ENCODE results near the gene FAM114A1.
A peak's percentile ranks its signal among the peaks of the same experiment; 100 is the strongest.

Gene FAM114A1

DNA sequence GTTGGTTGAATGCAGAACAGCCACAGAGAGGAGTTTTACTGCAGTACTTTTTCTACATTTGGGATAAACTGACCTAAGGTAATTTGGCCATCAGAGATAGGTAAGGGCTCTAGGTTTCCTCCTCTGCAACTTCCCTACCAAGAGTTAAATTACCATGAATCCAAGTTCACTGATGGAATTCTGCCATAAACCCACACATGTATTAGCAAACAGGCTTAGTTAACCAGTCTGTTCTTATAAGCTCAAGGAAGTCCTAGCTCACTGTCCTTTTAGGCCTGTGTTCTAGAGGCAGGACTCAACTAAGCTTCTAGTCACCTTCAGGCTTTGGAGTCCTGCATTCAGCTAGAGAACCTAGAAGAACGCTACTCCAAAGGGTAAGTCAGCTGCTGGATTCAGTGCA lies 4.0 kb downstream of the FAM114A1 start:
- DNase-seq = no peak
- H3K4me3 Mint-ChIP-seq = no peak overlapping the region
- no peaks in the 10 kb centered on the region for H3K9me3 Mint-ChIP-seq

DNA sequence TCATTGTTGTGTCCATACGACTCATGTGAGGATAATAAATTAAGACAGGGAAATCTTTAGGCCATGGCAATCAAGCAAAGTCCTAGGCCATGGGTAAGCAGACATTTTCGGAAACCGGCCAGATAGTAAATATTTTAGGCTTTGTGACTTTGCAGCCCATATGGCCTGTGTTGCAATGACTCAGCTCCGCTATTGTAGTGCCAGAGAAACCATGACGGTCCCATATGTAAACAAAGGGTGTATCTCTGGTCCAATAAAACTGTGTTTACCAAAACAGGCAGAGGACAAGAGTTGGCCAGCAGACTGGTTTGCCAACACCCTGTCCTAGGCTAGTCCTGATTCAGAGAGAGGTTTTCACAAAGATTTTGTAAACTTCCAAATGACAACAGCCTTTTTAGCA lies 5.0 kb downstream of the FAM114A1 start:
- H3K9me3 Mint-ChIP-seq = no peaks in the 10 kb centered on the region
- peaks cover 44% of the 10 kb centered on the region for H3K27me3 Mint-ChIP-seq
- DNase-seq = no peak
- H3K27ac Mint-ChIP-seq = no peak overlapping the region
- H3K4me1 Mint-ChIP-seq = peaks cover 6% of the 10 kb centered on the region
- no peak overlapping the region for H3K4me3 Mint-ChIP-seq
- no peak for ATAC-seq

More for the DNA sequence above, 4.0 kb downstream of the FAM114A1 start:
- peaks cover 6% of the 10 kb centered on the region for H3K4me1 Mint-ChIP-seq
- peaks cover 44% of the 10 kb centered on the region for H3K27me3 Mint-ChIP-seq
- H3K27ac Mint-ChIP-seq = no peak overlapping the region
- ATAC-seq = no peak

DNA sequence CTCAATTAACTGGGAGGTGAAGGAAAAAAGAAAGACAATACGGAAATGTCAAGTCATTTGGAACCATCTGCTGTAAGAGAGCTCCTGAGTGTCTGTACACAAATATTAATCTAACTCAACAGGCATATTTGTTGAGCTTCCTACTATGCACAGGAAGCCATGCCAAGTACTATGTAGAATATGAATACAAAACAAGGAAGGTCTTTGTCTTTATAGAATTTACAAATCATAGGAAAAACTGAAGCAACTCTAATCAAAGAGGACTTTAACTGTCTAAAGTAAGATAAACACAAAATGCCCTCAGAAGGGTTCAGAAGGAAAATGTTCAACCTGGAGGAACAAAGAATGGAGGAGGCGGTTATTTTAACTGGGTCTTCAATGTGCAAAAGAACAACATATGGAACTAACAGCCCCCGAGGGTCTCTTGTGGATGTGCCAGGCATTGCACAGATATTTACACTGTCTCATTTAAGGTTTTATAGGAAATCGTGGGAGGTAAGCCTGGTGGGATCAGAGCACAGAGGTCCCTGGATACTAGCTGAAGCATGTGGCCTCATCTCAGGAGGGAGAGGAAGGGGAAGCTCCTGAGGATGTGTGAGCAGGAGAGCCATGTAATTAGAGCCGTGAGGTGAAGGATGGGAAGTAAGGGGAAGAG lies 5.8 kb downstream of the FAM114A1 start:
- H3K9me3 Mint-ChIP-seq = no peaks in the 10 kb centered on the region
- H3K27me3 Mint-ChIP-seq = peaks cover 39% of the 10 kb centered on the region
- ATAC-seq = no peak
- peaks cover 2% of the 10 kb centered on the region for H3K4me1 Mint-ChIP-seq
- H3K27ac Mint-ChIP-seq = no peak overlapping the region
- DNase-seq = no peak
- H3K4me3 Mint-ChIP-seq = no peak overlapping the region

DNA sequence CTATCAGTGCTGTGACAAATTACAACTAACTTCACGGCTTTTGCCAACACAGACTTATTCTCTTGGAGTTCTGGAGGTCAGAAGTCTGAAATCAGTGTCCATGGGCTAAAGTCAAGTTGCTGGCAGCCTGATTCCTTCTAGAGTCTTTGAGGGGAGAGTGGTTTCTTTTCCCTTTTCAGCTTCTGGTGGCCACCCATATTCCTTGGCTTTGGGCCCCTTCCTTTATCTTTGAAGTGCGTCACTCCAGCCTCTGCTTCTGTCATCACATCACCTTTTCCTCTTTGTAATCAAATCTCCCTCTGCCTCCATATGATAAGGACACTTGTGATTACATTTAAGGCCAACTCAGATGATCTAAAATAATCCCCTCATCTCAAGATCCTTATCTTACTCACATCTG lies 9.0 kb downstream of the FAM114A1 start:
- Mint-ChIP-seq H3K27ac (no peak overlapping the region), H3K4me1 (no peaks in the 10 kb centered on the region), H3K27me3 (peaks cover 22% of the 10 kb centered on the region), H3K4me3 (no peak overlapping the region), H3K9me3 (no peaks in the 10 kb centered on the region)
- DNase-seq (no peak), ATAC-seq (no peak)

DNA sequence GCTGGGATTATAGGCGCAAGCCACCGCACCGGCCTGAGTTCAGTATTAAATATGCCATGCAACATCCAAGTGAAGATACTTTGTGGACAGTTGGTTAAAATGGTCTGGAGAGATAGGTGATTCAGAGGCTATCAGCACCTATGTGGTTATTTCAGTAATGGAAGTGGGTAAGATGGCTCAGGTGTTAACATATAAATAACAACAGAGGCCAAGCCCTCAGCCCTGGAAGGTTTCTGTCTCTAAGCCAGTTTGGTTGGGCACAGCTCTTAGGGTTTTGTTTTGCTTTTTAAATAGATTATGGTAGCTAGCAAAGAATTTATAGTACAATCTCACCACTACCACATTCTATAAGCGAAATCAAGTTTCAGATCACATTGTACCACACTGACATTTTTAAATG lies 16.6 kb downstream of the FAM114A1 start:
- no peak overlapping the region for H3K4me3 Mint-ChIP-seq
- H3K4me1 Mint-ChIP-seq = peaks cover 19% of the 10 kb centered on the region
- H3K27me3 Mint-ChIP-seq = no peaks in the 10 kb centered on the region
- no peaks in the 10 kb centered on the region for H3K9me3 Mint-ChIP-seq
- ATAC-seq (no peak), DNase-seq (no peak)
- no peak overlapping the region for H3K27ac Mint-ChIP-seq

DNA sequence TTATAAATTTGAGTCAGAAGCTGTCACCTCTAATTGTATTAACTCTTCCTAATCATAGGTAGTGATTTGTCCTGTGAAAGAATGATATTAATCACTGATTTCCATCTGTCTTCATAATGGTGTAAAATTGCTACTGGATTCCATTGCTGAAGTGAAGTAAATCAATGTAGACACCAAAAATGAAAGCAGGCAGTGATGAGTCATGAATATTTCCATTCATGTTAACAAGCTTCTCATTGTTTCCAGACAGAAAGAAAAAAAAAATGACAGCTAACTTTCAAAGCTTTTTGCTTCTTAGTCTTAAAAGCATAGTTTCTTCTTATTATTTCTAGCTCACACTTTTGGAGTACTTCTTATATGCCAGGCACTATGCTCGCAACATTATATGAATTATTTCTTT lies 21.5 kb downstream of the FAM114A1 start:
- peak overlapping the region; percentile 90 for H3K27ac Mint-ChIP-seq
- no peaks in the 10 kb centered on the region for H3K27me3 Mint-ChIP-seq
- peaks cover 49% of the 10 kb centered on the region for H3K4me1 Mint-ChIP-seq
- no peaks in the 10 kb centered on the region for H3K9me3 Mint-ChIP-seq
- DNase-seq (no peak), ATAC-seq (peak; percentile 79)
- H3K4me3 Mint-ChIP-seq = peak overlapping the region; percentile 18 to 46

DNA sequence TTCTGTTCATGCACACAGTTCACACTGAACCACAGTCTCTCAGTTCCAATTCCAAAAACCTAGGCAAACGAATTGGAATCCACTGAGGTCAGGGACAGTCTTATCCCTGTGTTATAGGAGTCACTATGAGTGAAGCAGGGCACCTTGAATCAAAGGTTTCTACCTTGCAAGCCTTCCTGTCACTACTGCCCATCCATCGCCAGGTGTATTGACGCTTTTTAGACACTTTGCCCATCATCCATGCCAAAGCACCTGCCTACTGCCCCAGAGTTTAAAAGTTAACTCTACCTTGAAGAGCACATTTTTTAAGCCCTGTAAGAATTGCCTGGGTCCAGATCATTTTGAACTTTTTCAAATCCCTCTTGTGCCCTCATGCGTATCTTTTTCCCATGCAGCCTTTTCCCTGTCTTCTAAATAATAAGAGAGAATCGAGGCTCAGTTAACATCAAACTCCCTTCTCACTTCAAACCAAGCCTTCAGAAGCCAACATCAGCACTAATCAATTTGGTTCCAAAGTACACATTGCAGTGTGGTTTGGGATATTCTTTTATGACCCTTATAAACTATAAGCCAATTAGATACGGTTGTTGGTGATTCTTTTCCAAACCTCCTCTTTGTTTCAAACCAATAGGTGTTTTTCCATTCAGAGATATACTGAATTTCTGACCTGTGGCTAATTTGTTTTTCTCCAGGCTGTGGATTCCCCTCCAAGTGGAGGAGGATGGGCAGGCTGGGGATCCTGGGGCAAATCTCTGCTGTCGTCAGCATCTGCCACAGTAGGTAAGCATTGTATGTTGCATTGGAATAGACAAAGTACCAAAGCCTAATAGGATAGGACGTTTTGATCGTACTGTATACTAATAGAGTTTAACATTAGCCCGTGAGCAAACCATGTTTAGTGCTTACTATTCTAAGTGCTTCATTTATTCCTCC lies 23.7 kb downstream of the FAM114A1 start:
- Mint-ChIP-seq H3K4me3 (no peak overlapping the region), H3K9me3 (no peaks in the 10 kb centered on the region), H3K27ac (no peak overlapping the region), H3K27me3 (peaks cover 5% of the 10 kb centered on the region), H3K4me1 (peaks cover 58% of the 10 kb centered on the region)
- ATAC-seq (no peak), DNase-seq (no peak)

DNA sequence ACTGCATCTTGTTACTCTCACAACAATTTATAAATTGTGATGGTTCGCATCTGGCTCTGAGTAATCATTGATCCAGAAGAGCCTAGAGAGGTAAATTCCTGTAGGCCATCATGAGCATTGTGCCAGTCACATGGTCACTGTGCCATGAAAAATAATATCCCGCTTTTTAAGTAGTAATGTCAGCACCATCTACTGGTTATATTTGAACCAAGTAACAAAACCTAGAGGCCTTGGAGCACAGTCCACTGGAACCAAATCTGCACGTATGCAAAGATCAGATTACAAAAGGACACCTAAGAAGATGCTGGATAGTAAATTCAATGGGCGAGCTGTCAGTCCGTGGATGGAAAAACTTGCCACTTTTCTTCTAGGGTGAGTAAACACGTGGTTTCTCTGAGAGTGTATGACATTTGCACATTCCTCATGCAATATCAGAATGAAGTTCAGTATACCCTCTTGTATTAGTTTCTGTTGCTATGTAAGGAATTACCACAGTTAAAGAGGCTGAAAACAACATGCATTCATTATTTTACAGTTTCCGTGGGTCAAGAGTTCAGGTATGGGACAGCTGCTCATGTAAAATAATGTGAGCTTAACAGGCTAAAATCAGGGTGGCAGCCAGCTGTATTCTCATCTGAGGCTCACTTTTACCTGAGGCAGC lies 26.8 kb downstream of the FAM114A1 start:
- peak; percentile 52 for ATAC-seq

DNA sequence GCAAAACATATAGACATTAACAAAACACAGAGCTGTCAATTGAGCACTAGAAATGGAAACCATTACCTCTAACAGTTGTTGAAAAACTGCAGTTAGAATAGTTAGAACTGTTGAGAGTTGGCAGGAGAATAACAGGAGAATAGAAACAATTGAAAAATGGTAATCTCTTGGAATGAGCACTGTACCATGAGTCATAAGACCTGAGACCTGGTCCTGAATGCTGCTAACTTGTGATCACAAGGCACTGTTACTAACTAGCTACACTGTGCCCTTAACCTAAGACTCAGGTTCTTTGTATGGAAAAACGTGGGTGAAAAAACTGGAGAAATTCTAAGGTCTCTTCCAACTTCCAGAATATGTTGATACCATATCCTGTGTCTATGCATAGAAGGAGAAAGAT lies 29.3 kb downstream of the FAM114A1 start:
- H3K27ac Mint-ChIP-seq = no peak overlapping the region
- peaks cover 10% of the 10 kb centered on the region for H3K27me3 Mint-ChIP-seq
- no peak overlapping the region for H3K4me3 Mint-ChIP-seq
- no peaks in the 10 kb centered on the region for H3K9me3 Mint-ChIP-seq
- ATAC-seq (peak; percentile 43), DNase-seq (no peak)
- peaks cover 32% of the 10 kb centered on the region for H3K4me1 Mint-ChIP-seq

More for the DNA sequence above, 26.8 kb downstream of the FAM114A1 start:
- no peaks in the 10 kb centered on the region for H3K9me3 Mint-ChIP-seq
- peaks cover 54% of the 10 kb centered on the region for H3K4me1 Mint-ChIP-seq
- no peak for DNase-seq
- peak overlapping the region in 1 of 2 donors; percentile 52 for H3K27ac Mint-ChIP-seq
- peaks cover 10% of the 10 kb centered on the region for H3K27me3 Mint-ChIP-seq
- no peak overlapping the region for H3K4me3 Mint-ChIP-seq

DNA sequence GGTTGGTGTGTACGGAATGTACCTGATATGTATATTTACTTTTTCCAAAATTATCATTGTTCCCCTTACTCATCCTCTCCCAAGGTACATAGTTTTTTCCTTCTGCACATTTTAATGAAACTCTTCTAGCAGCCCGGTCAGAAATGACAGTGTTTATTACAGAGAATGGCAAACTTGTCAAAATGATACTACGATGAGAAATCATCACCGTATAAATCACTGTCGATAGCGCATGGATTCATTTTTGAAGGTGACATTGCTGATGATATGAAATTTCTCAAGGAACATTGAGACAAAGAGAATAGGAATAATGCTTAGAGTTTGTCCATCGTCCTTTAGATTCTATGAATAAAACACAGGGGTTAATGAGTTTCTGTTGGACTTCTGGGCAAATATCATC lies 30.6 kb downstream of the FAM114A1 start:
- no peak overlapping the region for H3K4me3 Mint-ChIP-seq
- H3K9me3 Mint-ChIP-seq = no peaks in the 10 kb centered on the region
- peaks cover 10% of the 10 kb centered on the region for H3K27me3 Mint-ChIP-seq
- no peak overlapping the region for H3K27ac Mint-ChIP-seq
- peaks cover 32% of the 10 kb centered on the region for H3K4me1 Mint-ChIP-seq
- ATAC-seq (no peak), DNase-seq (no peak)

DNA sequence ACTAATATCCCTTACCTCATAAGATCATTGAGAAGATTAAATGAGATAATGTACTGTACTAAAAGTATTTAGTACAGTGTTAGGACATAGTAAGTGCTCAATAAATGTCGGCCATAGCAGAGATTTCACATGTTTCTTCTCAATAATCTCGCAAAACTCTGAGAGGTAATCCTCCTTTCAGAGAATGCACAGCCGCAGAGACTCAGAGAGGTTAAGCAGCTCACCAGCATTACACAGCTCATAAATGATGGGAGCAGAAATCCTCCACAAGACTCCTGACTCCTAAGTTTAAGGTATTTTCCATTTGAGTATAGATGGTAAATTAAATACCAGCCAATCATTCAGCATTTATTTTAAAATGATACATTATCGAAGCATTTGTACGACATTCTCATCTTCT lies 34.6 kb downstream of the FAM114A1 start:
- Mint-ChIP-seq H3K27me3 (no peaks in the 10 kb centered on the region), H3K27ac (no peak overlapping the region), H3K4me3 (no peak overlapping the region), H3K4me1 (peaks cover 9% of the 10 kb centered on the region), H3K9me3 (no peaks in the 10 kb centered on the region)
- no peak for DNase-seq
- ATAC-seq = no peak

DNA sequence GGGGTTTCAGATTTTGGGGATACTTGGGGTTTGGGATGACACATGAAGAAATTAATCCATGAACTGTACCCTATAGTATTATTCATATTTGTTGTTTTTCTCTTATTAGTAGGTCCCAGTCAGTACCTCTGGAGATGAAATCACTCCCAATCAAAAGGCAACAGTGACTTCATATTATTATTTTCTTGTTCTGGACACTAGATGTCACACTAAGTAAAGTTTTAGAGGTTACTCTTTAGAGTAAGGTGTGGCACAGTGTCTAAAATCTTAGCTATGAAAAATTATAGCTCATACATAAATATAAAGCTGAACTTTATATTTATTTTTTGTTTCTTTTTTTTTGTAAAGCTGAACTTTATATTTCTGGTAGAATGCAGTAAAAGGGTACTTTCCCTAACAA lies 35.1 kb downstream of the FAM114A1 start:
- Mint-ChIP-seq H3K9me3 (no peaks in the 10 kb centered on the region), H3K4me1 (peaks cover 9% of the 10 kb centered on the region), H3K27me3 (no peaks in the 10 kb centered on the region), H3K4me3 (no peak overlapping the region), H3K27ac (no peak overlapping the region)
- ATAC-seq = peak; percentile 75
- no peak for DNase-seq

DNA sequence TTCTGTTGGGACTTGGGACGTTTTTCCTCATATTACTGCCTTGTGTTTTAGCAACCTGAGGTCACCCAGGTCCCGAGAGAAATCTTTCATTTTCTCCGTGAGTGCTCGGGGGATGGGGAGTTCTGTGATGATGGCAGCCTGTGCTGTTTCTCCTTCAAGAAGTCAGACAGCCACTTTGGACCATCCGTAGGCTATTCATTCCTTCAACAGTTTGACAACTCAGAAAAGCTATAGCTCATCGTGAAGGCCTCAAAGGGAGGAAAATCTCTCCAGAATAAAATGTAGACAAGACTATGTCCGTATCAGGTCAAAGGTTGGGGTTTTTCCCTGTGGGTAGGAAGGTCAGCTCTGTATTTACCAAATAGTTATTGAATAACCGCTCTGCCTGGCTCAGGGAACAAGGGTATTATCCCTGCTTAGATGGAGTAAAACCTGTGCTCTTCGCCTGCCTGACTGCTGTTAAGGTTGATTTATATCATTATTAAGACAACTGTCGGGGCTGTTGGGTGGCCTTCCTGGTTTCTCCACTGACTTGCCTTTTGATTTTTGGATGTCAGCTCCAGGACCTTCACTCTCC lies 36.6 kb downstream of the FAM114A1 start:
- no peak for ATAC-seq
- Mint-ChIP-seq H3K27me3 (no peaks in the 10 kb centered on the region), H3K9me3 (no peaks in the 10 kb centered on the region), H3K4me3 (no peak overlapping the region), H3K27ac (no peak overlapping the region), H3K4me1 (peaks cover 9% of the 10 kb centered on the region)
- no peak for DNase-seq

DNA sequence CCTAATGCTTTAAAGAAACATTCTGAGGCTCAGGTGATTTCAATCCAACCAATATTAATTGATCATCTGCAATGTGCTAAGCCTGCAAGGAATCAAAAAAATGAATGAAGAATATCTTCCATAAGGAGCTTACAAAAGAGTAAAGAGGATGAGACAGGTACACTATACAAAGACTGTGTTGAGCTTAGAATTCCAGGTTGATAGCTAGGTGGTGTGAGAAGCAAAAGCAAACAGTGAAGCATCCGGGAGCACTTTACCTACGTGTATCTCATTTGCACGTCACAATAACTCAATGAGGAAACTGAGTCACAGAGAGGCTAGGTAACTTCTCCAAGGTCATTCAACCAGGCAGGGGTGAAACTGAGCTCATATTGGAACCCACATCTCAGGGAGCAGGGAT lies 37.1 kb downstream of the FAM114A1 start:
- no peak overlapping the region for H3K27ac Mint-ChIP-seq
- H3K9me3 Mint-ChIP-seq = no peaks in the 10 kb centered on the region
- H3K4me1 Mint-ChIP-seq = peaks cover 9% of the 10 kb centered on the region
- no peaks in the 10 kb centered on the region for H3K27me3 Mint-ChIP-seq
- DNase-seq = no peak
- no peak for ATAC-seq
- no peak overlapping the region for H3K4me3 Mint-ChIP-seq

DNA sequence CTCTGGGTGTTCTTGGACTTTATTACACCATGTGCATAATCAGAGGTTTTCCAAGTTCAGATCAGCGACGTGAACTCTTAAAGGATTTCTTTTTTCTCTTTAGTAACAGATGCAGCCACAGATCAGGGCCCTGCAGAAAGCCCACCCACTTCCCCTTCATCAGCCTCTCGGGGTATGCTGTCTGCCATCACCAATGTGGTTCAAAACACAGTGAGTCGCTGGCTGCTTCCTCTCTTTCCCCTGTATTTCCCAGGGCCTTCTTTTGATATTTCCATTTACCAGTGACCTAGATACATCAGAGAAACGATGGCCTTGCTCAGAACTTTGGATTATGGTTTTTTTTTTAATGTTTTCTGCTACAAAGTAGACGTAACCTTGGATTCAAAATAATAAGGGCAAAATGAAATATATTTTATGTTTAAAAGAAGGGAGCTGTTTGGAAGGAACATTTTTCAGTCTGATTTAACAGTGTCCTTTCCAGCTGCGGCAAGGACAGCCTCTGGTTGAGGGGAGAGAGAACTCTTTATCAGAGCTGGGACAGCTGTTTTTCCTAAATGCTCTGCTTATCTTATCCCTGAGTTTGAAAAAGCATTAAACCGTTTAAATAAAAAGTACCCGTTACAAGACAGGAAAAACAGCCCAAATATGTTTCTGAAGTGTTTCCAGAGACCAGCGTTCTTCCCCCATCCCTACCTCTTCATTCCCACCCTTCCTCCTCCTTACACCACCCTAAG lies 38.2 kb downstream of the FAM114A1 start:
- H3K4me1 Mint-ChIP-seq = peaks cover 9% of the 10 kb centered on the region
- H3K27ac Mint-ChIP-seq = no peak overlapping the region
- no peaks in the 10 kb centered on the region for H3K27me3 Mint-ChIP-seq
- ATAC-seq (no peak), DNase-seq (no peak)
- no peaks in the 10 kb centered on the region for H3K9me3 Mint-ChIP-seq
- H3K4me3 Mint-ChIP-seq = no peak overlapping the region

Data from stimulated activated naive CD8-positive, alpha-beta T cell treated with anti-CD3 and anti-CD28 coated beads, Interleukin-15, amount 100 ng/mL, for 72 hours (primary cell).